OCI-LY7 (cell line): ENCODE measurements around the gene PLA2G2F. TPM values are rescaled to one million over a fixed set of nuclear protein-coding genes. Genes with fewer than 3 reads are reported as not detected.

Source experiments
- BruUV-seq: library from RNA; stranded (reverse); fragments of 400-500 nt; replicated peaks from 2 replicates; lab custom pipeline; 2021; lab: Mats Ljungman, UMichigan
- CTCF ChIA-PET: fragments of 300-600 bp; sonication (Branson Sonifier 250); formaldehyde crosslinking; loops from one replicate; lab custom pipeline; 2022; ENCODE audit warnings: antibody characterized with exemption; ENCODE audit not compliant: unreplicated experiment; lab: Charles Lee
- POLR2A ChIA-PET: fragments of 300-600 bp; sonication (Branson Sonifier 250); formaldehyde crosslinking; loops from one replicate; lab custom pipeline; 2022; ENCODE audit warnings: antibody characterized with exemption; lab: Charles Lee
- DNase-seq: peaks from one replicate; pipeline ENCODE4 v3.0.0-alpha.2; 2015; ENCODE audit warnings: low spot score
- H2AFZ ChIP-seq: fragments of 200-600 bp; sonication (generic), shearing (Covaris generic); 2 replicates; pipeline ENCODE4 v1.6.1; 2014; ENCODE audit warnings: mild to moderate bottlenecking, antibody characterized with exemption, low read length, moderate library complexity
- H3K27ac ChIP-seq: fragments of 200-600 bp; sonication (generic); 2 replicates; pipeline ENCODE4 v1.5.1; 2014; ENCODE audit warnings: mixed run types, low read depth, mild to moderate bottlenecking, moderate library complexity, low read length, inconsistent platforms; ENCODE audit not compliant: poor library complexity, severe bottlenecking
- H3K36me3 ChIP-seq: fragments of 200-600 bp; sonication (generic); 2 replicates; pipeline ENCODE4 v1.6.1; 2014; ENCODE audit warnings: mild to moderate bottlenecking, antibody characterized with exemption, low read length, moderate library complexity, mixed read lengths; ENCODE audit not compliant: insufficient read depth
- H3K4me1 ChIP-seq: fragments of 200-600 bp; sonication (generic); 2 replicates; pipeline ENCODE4 v1.5.1; 2014; ENCODE audit warnings: mild to moderate bottlenecking, low read length; ENCODE audit not compliant: insufficient read depth, poor library complexity, severe bottlenecking
- H3K4me2 ChIP-seq: fragments of 200-600 bp; sonication (generic); 2 replicates; pipeline ENCODE4 v1.6.1; 2014; ENCODE audit warnings: mild to moderate bottlenecking, low read length
- H3K4me3 ChIP-seq: fragments of 200-600 bp; sonication (generic); 2 replicates; pipeline ENCODE4 v1.5.1; 2014; ENCODE audit warnings: mild to moderate bottlenecking, low read depth, low read length; ENCODE audit not compliant: poor library complexity, severe bottlenecking
- H3K79me2 ChIP-seq: fragments of 200-600 bp; sonication (generic); 2 replicates; pipeline ENCODE4 v1.6.1; 2016; ENCODE audit warnings: low read depth, mild to moderate bottlenecking, low read length, moderate library complexity, mixed read lengths; ENCODE audit not compliant: insufficient read depth
- H3K9me2 ChIP-seq: fragments of 200-600 bp; sonication (generic); 2 replicates; pipeline ENCODE4 v1.6.1; 2016; ENCODE audit warnings: mild to moderate bottlenecking, low read length, mixed read lengths; ENCODE audit not compliant: insufficient read depth
- H3K9me3 ChIP-seq: fragments of 200-600 bp; sonication (generic); 2 replicates; pipeline ENCODE4 v1.6.1; 2014; ENCODE audit warnings: mild to moderate bottlenecking, mixed run types, low read length, mixed read lengths
- H4K20me1 ChIP-seq: fragments of 200-600 bp; sonication (generic); 2 replicates; pipeline ENCODE4 v1.6.1; 2014; ENCODE audit warnings: mild to moderate bottlenecking, antibody characterized with exemption, low read length, moderate library complexity, mixed read lengths; ENCODE audit not compliant: insufficient read depth
- EZH2phosphoT487 ChIP-seq: fragments of 200-600 bp; sonication (generic); IDR thresholded peaks from 2 replicates; pipeline ENCODE4 v1.6.1; 2018; ENCODE audit warnings: low read depth, borderline replicate concordance, mild to moderate bottlenecking, mixed run types, antibody characterized with exemption, low read length, moderate library complexity, mixed read lengths
- intact Hi-C: fragments of 100-400 bp; cut with micrococcal nuclease; formaldehyde crosslinking; loops from one replicate; pipeline ENCODE4 v1.10.0; 2022; ENCODE audit not compliant: unreplicated experiment
- total RNA-seq, 2 experiments: library from RNA; depleted of rRNA in 1 of 2; stranded (reverse); fragments of >200 nt in 1 of 2; shearing (Covaris generic) in 1 of 2; gene quantifications; 2 replicates each; pipeline ENCODE4 v1.2.3, GENCODE V29; 2014 to 2022
- TF ChIP-seq, protein P1 (sequence below): fragments of 200-600 bp; sonication (generic); conservative IDR thresholded peaks from 2 replicates; pipeline ENCODE4 v1.5.1; 2014; ENCODE audit warnings: mild to moderate bottlenecking, antibody characterized with exemption, low read length, moderate library complexity, mixed read lengths

Gene PLA2G2F
- total RNA-seq, 2 experiments from 2014 or later, result not detected

DNA sequence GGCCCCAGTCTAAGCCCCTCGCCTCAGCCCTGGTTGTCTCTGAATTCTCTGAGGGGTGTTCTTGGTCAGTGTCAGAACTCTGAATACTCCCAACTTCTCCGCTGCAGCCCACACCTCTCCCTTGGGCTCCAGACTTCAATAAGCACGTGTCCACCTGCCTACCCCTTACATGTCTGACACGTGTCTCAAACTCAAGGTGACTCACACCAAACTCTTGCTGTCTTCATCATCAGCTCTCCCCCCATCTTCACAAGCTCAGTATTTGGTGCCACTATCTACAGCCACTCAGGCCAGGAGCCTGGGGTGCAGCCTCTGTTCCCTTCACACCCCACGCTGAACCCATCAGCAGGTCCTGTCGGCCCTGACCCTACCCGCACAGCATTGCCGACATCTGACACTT is 28.0 kb downstream of the PLA2G2F start:
- Histone ChIP-seq H3K79me2 (no peaks in the 10 kb centered on the region), H3K9me2 (no peaks in the 10 kb centered on the region), H3K4me3 (no peak overlapping the region), H3K9me3 (no peaks in the 10 kb centered on the region), H3K36me3 (no peaks in the 10 kb centered on the region), H4K20me1 (no peaks in the 10 kb centered on the region), H3K4me1 (peaks cover 51% of the 10 kb centered on the region), H2AFZ (0 out of 2 replicates have a peak overlapping the region, but pooled peaks have one; percentile 7), H3K27ac (no peak overlapping the region), H3K4me2 (no peak overlapping the region)
- CTCF ChIA-PET, result no interaction called here
- no peak for DNase-seq
- intact Hi-C loops, result no loop called here
- TF ChIP-seq EZH2phosphoT487, result no peak
- POLR2A ChIA-PET, result no interaction called here
- BruUV-seq, result no TSS peak

GRCh38 chr1:20168564-20169491 is 29.7 kb downstream of the PLA2G2F start:
- Histone ChIP-seq H3K36me3 (no peaks in the 10 kb centered on the region), H4K20me1 (no peaks in the 10 kb centered on the region), H3K4me2 (no peak overlapping the region), H2AFZ (no peak overlapping the region), H3K4me1 (peaks cover 60% of the 10 kb centered on the region), H3K79me2 (no peaks in the 10 kb centered on the region), H3K4me3 (no peak overlapping the region), H3K9me3 (no peaks in the 10 kb centered on the region), H3K9me2 (no peaks in the 10 kb centered on the region), H3K27ac (no peak overlapping the region)
- intact Hi-C loops, result no loop called here
- TF ChIP-seq, protein P1, sequence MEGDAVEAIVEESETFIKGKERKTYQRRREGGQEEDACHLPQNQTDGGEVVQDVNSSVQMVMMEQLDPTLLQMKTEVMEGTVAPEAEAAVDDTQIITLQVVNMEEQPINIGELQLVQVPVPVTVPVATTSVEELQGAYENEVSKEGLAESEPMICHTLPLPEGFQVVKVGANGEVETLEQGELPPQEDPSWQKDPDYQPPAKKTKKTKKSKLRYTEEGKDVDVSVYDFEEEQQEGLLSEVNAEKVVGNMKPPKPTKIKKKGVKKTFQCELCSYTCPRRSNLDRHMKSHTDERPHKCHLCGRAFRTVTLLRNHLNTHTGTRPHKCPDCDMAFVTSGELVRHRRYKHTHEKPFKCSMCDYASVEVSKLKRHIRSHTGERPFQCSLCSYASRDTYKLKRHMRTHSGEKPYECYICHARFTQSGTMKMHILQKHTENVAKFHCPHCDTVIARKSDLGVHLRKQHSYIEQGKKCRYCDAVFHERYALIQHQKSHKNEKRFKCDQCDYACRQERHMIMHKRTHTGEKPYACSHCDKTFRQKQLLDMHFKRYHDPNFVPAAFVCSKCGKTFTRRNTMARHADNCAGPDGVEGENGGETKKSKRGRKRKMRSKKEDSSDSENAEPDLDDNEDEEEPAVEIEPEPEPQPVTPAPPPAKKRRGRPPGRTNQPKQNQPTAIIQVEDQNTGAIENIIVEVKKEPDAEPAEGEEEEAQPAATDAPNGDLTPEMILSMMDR, result no peak
- ChIA-PET POLR2A (interaction anchor here (1.0 kb wide), 1 partner anchor 10 kb away, joined by 4 read pairs; no protein-coding TSS in a partner anchor), CTCF (interaction anchor here (0.7 to 1.3 kb wide), 2 partner anchors 24 to 326 kb away, joined by 3 read pairs; no protein-coding TSS in a partner anchor)
- DNase-seq, result no peak
- no TSS peak for BruUV-seq

DNA sequence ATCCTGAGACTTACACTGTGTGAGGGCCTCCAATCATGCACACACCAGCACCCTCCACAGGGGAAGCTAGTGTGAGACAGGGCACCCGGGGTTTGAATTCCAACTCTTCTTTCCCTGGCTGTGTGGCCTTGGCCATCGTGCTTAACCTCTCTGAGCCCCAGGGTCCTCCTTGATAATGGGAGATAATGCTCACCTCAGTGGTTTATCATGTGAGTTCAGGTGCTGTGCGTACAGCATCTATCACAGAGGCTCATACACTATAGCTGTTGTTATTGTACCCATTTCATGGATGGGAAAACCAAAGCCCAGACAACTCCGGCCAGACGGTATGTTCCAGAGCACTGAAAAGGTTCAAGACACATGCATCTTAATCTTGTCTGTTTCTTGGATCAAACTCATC is 30.8 kb downstream of the PLA2G2F start:
- Histone ChIP-seq H3K4me2 (peak overlapping the region; percentile 35; the same call in 1 of the 2 replicates), H3K9me3 (no peaks in the 10 kb centered on the region), H3K36me3 (no peaks in the 10 kb centered on the region), H3K4me1 (peaks cover 71% of the 10 kb centered on the region), H3K27ac (peak overlapping the region; percentile 53), H3K4me3 (no peak overlapping the region), H4K20me1 (no peaks in the 10 kb centered on the region), H2AFZ (no peak overlapping the region; the same call in 1 of the 2 replicates), H3K9me2 (no peaks in the 10 kb centered on the region), H3K79me2 (no peaks in the 10 kb centered on the region)
- CTCF ChIA-PET, result interaction anchor here (1.3 kb wide), 1 partner anchor 325 kb away, joined by 3 read pairs; no protein-coding TSS in a partner anchor
- intact Hi-C loops, result no loop called here
- no peak for DNase-seq
- POLR2A ChIA-PET, result interaction anchor here (1.0 kb wide), 1 partner anchor 9 kb away, joined by 4 read pairs; no protein-coding TSS in a partner anchor
- BruUV-seq, result no TSS peak
- TF ChIP-seq, protein P1, result no peak
- TF ChIP-seq EZH2phosphoT487, result no peak
